ENCODE measurements around the gene NEB. TPM values are rescaled to one million over a fixed set of nuclear protein-coding genes. Genes with fewer than 3 reads are reported as not detected.
A peak's percentile ranks its signal among the peaks of the same experiment; 100 is the strongest.

Gene NEB
- total and polyA plus RNA-seq, 2 of the 4 experiments (the other 2 are of a cell fraction) = under 0.01 TPM; not detected in 1

DNA sequence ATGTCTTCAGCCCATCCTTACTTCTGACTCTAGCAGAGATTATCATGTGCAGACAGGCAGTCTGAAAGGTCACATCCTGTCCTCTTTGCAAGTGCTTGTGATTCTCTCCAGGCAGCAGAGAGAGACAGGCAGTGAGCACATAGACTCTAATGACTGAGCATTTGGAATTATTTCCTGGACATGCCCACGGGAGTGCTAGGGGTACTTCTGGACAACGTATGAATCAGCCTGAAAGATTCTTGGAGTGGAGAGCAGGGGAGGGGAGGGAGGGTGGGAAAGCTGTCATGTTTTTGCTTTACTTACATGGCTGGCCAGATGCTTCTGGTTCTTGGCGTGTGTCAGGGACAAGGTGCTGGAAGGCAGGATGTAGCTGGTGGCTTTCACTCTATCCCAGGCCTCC lies 174.0 kb downstream of the NEB start:
- H3K9ac ChIP-seq (ENCODE audit: low read depth, low read length) = no peak overlapping the region
- no peak overlapping the region for H4K91ac ChIP-seq (ENCODE audit: insufficient read depth, low read depth, low read length)
- no peak overlapping the region for H3K18ac ChIP-seq (ENCODE audit: low read depth, low read length)
- ATAC-seq (ENCODE audit: low read depth) = peak; percentile 46; the same call in 1 of the 2 replicates
- no peak overlapping the region for H3K4me3 ChIP-seq (ENCODE audit: insufficient read depth, low read depth, low read length)
- TF ChIP-seq NFE2L2 (IDR thresholded peaks at IDR 0.05; ENCODE audit: low read depth, low read length) (no peak), MAZ (IDR thresholded peaks at IDR 0.05; ENCODE audit: borderline replicate concordance, low read depth, low read length) (no peak), BHLHE40 (IDR thresholded peaks at IDR 0.05; ENCODE audit: low read depth, low read length) (no peak), RCOR1 (IDR thresholded peaks at IDR 0.05; ENCODE audit: insufficient replicate concordance, low read length) (no peak), FOS (IDR thresholded peaks at IDR 0.05; ENCODE audit: low read depth, low read length) (no peak), MXI1 (IDR thresholded peaks at IDR 0.05; ENCODE audit: borderline replicate concordance, low read depth, low read length) (no peak), CEBPB (IDR thresholded peaks at IDR 0.05; ENCODE audit: low read depth, low read length) (no peak), RAD21 (IDR thresholded peaks at IDR 0.05; ENCODE audit: low read length) (no peak), MAFK (IDR thresholded peaks at IDR 0.05; ENCODE audit: low read depth, low read length) (no peak), SMC3 (IDR thresholded peaks at IDR 0.05; ENCODE audit: low read depth, low read length) (no peak), RFX5 (IDR thresholded peaks at IDR 0.05; ENCODE audit: low read depth, low read length) (no peak), POLR2A (IDR thresholded peaks at IDR 0.05; ENCODE audit: low read depth, low read length) (no peak), CHD1 (IDR thresholded peaks at IDR 0.05; ENCODE audit: low read depth, low read length) (no peak)
- TF ChIP-seq, protein P1, sequence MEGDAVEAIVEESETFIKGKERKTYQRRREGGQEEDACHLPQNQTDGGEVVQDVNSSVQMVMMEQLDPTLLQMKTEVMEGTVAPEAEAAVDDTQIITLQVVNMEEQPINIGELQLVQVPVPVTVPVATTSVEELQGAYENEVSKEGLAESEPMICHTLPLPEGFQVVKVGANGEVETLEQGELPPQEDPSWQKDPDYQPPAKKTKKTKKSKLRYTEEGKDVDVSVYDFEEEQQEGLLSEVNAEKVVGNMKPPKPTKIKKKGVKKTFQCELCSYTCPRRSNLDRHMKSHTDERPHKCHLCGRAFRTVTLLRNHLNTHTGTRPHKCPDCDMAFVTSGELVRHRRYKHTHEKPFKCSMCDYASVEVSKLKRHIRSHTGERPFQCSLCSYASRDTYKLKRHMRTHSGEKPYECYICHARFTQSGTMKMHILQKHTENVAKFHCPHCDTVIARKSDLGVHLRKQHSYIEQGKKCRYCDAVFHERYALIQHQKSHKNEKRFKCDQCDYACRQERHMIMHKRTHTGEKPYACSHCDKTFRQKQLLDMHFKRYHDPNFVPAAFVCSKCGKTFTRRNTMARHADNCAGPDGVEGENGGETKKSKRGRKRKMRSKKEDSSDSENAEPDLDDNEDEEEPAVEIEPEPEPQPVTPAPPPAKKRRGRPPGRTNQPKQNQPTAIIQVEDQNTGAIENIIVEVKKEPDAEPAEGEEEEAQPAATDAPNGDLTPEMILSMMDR (conservative IDR thresholded peaks at IDR 0.05; ENCODE audit: low read depth, low read length) = no peak
- TF ChIP-seq, protein P2, sequence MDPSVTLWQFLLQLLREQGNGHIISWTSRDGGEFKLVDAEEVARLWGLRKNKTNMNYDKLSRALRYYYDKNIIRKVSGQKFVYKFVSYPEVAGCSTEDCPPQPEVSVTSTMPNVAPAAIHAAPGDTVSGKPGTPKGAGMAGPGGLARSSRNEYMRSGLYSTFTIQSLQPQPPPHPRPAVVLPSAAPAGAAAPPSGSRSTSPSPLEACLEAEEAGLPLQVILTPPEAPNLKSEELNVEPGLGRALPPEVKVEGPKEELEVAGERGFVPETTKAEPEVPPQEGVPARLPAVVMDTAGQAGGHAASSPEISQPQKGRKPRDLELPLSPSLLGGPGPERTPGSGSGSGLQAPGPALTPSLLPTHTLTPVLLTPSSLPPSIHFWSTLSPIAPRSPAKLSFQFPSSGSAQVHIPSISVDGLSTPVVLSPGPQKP (IDR thresholded peaks at IDR 0.05; ENCODE audit: borderline replicate concordance, low read depth, low read length) = no peak
- TF ChIP-seq, protein P3, sequence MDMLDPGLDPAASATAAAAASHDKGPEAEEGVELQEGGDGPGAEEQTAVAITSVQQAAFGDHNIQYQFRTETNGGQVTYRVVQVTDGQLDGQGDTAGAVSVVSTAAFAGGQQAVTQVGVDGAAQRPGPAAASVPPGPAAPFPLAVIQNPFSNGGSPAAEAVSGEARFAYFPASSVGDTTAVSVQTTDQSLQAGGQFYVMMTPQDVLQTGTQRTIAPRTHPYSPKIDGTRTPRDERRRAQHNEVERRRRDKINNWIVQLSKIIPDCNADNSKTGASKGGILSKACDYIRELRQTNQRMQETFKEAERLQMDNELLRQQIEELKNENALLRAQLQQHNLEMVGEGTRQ (IDR thresholded peaks at IDR 0.05; ENCODE audit: low read depth, low read length) = no peak
- ChIA-PET POLR2A (ENCODE audit: unreplicated experiment) (no interaction called here), CTCF (no interaction called here)
- no peak overlapping the region for H3K27ac ChIP-seq (ENCODE audit: insufficient read depth, low read length)
- no peak overlapping the region for H4K5ac ChIP-seq (ENCODE audit: low read depth, low read length)
- H3K79me1 ChIP-seq (ENCODE audit: low read depth in 1 of 2, low read length in 2 of 2) = no peaks in the 10 kb centered on the region
- no peak overlapping the region for H3K4ac ChIP-seq (ENCODE audit: low read depth, low read length)
- H3K56ac ChIP-seq (ENCODE audit: extremely low read depth, insufficient read depth, low read length) = no peak overlapping the region
- no peaks in the 10 kb centered on the region for H3K9me3 ChIP-seq (ENCODE audit: control insufficient read depth, insufficient read depth, low read length)
- dilution Hi-C loops (cut with HindIII; ENCODE audit: low sequenced_read_pairs, unreplicated experiment) (no loop called here), in situ Hi-C loops (cut with MboI; ENCODE audit: low sequenced_read_pairs) (no loop called here), intact Hi-C loops (cut with micrococcal nuclease) (no loop called here)
- no peaks in the 10 kb centered on the region for H3K27me3 ChIP-seq (ENCODE audit: control insufficient read depth, insufficient read depth, low read length)
- WGBS, 2 experiments (ENCODE audit: extremely low coverage in 2 of 2, insufficient read length in 1 of 2) = no CpG with 5 or more reads among the region's 3 CpGs
- H3K4me1 ChIP-seq (ENCODE audit: control insufficient read depth, insufficient read depth, low read length) = no peaks in the 10 kb centered on the region
- no peak overlapping the region for H2AK9ac ChIP-seq (replicated peaks; ENCODE audit: low read depth, low read length, poor library complexity)
- H2AFZ ChIP-seq (replicated peaks; ENCODE audit: low read length, poor library complexity) = peak overlapping the region; percentile 58
- no peak overlapping the region for H2BK120ac ChIP-seq (ENCODE audit: low read depth, low read length)
- H3K9me1 ChIP-seq (ENCODE audit: insufficient read depth, low read length) = no peaks in the 10 kb centered on the region
- H2AK5ac ChIP-seq (ENCODE audit: low read depth, low read length) = no peak overlapping the region
- H3K14ac ChIP-seq (replicated peaks; ENCODE audit: low read depth, low read length) = no peak overlapping the region
- no peak overlapping the region for H3K23ac ChIP-seq (ENCODE audit: low read depth, low read length)
- peak; percentile 33 for DNase-seq
- no peak overlapping the region for H2BK5ac ChIP-seq (ENCODE audit: low read depth, low read length, poor library complexity, severe bottlenecking)
- H4K20me1 ChIP-seq (ENCODE audit: insufficient read depth, low read length) = no peaks in the 10 kb centered on the region
- H4K8ac ChIP-seq (ENCODE audit: low read depth in 2 of 2, low read length in 2 of 2) = no peak overlapping the region
- BruUV-seq (replicated peaks) = no TSS peak
- H2BK20ac ChIP-seq (ENCODE audit: low read depth, low read length) = no peak overlapping the region
- H3K36me3 ChIP-seq (ENCODE audit: control insufficient read depth, insufficient read depth, low read length) = no peaks in the 10 kb centered on the region
- no peak overlapping the region for H3K4me2 ChIP-seq (ENCODE audit: low read depth, low read length)
- H2BK15ac ChIP-seq (ENCODE audit: low read depth, low read length) = no peak overlapping the region

Measured in IMR-90 (cell line).